DND-41 (cell line): ENCODE results near the gene WBP11.

Experiments
- ATAC-seq: fragments of 200-7000 bp; cut with Tn5 transposase; 3 replicates; pipeline ENCODE4 v1.9.1; 2021; ENCODE audit warnings: low read depth; ENCODE audit not compliant: insufficient read depth
- DNase-seq: peaks from one replicate; pipeline ENCODE4 v3.0.0-alpha.2; 2020
- H2AFZ ChIP-seq: 2 replicates; pipeline ENCODE4 v1.6.0; 2012; ENCODE audit warnings: low read depth, low read length
- H3K27ac ChIP-seq: 2 replicates; pipeline ENCODE4 v1.5.1; 2012; ENCODE audit warnings: low read length, inconsistent platforms
- H3K27me3 ChIP-seq: fragments of 200-600 bp; sonication (generic); 2 replicates; pipeline ENCODE4 v1.6.0; 2012; ENCODE audit warnings: low read length, mild to moderate bottlenecking, inconsistent platforms; ENCODE audit not compliant: insufficient read depth, poor library complexity
- H3K36me3 ChIP-seq: 2 replicates; pipeline ENCODE4 v1.5.1; 2012; ENCODE audit warnings: low read length, inconsistent platforms; ENCODE audit not compliant: insufficient read depth
- H3K4me1 ChIP-seq: 2 replicates; pipeline ENCODE4 v1.5.1; 2012; ENCODE audit warnings: mild to moderate bottlenecking, low read length; ENCODE audit not compliant: insufficient read depth
- H3K4me2 ChIP-seq: 2 replicates; pipeline ENCODE4 v1.6.0; 2012; ENCODE audit warnings: mild to moderate bottlenecking, moderate library complexity, low read length, inconsistent platforms; ENCODE audit not compliant: insufficient read depth
- H3K4me3 ChIP-seq, 2 experiments: fragments of 200-600 bp in 1 of 2; shearing (Covaris generic) in 1 of 2; 2 replicates each; pipeline ENCODE4 v1.5.1; 2012 to 2016; ENCODE audit warnings: inconsistent platforms in 2 of 2, low read length in 2 of 2, mild to moderate bottlenecking in 2 of 2, low read depth in 1 of 2, moderate library complexity in 1 of 2
- H3K79me2 ChIP-seq: 2 replicates; pipeline ENCODE4 v1.6.0; 2012; ENCODE audit warnings: low read length, inconsistent platforms; ENCODE audit not compliant: insufficient read depth
- H3K9ac ChIP-seq: 2 replicates; pipeline ENCODE4 v1.6.0; 2012; ENCODE audit warnings: low read depth, mild to moderate bottlenecking, inconsistent platforms, low read length, moderate library complexity
- H3K9me3 ChIP-seq: 2 replicates; pipeline ENCODE4 v1.5.1; 2012; ENCODE audit warnings: low read length, moderate library complexity, mild to moderate bottlenecking, inconsistent platforms; ENCODE audit not compliant: insufficient read depth, severe bottlenecking
- H4K20me1 ChIP-seq: 2 replicates; pipeline ENCODE4 v1.6.0; 2012; ENCODE audit warnings: low read length; ENCODE audit not compliant: insufficient read depth
- EZH2 ChIP-seq: IDR thresholded peaks from 3 replicates; pipeline ENCODE4 v1.6.1; 2012; ENCODE audit warnings: borderline replicate concordance, low read depth, mild to moderate bottlenecking, moderate library complexity, low read length, inconsistent platforms; ENCODE audit not compliant: severe bottlenecking
- TF ChIP-seq, protein P1 (sequence below): IDR thresholded peaks from 2 replicates; pipeline ENCODE4 v1.5.1; 2012; ENCODE audit warnings: borderline replicate concordance, low read length, moderate library complexity, mild to moderate bottlenecking; ENCODE audit not compliant: poor library complexity, severe bottlenecking; ENCODE audit errors: extremely low read depth

WBP11 gene

GRCh38 chr12:14836336-14837210 lies 33.3 kb upstream of the WBP11 start:
- Histone ChIP-seq H3K4me1 (no peaks in the 10 kb centered on the region), H3K27ac (no peak overlapping the region), H3K9ac (no peak overlapping the region), H2AFZ (no peak overlapping the region), H3K4me2 (no peak overlapping the region), H3K4me3 (no peak overlapping the region), H3K27me3 (peaks cover 4% of the 10 kb centered on the region), H3K9me3 (no peaks in the 10 kb centered on the region), H4K20me1 (no peaks in the 10 kb centered on the region), H3K36me3 (no peaks in the 10 kb centered on the region), H3K79me2 (no peaks in the 10 kb centered on the region)
- DNase-seq (no peak), ATAC-seq (no peak)
- TF ChIP-seq, protein P1, sequence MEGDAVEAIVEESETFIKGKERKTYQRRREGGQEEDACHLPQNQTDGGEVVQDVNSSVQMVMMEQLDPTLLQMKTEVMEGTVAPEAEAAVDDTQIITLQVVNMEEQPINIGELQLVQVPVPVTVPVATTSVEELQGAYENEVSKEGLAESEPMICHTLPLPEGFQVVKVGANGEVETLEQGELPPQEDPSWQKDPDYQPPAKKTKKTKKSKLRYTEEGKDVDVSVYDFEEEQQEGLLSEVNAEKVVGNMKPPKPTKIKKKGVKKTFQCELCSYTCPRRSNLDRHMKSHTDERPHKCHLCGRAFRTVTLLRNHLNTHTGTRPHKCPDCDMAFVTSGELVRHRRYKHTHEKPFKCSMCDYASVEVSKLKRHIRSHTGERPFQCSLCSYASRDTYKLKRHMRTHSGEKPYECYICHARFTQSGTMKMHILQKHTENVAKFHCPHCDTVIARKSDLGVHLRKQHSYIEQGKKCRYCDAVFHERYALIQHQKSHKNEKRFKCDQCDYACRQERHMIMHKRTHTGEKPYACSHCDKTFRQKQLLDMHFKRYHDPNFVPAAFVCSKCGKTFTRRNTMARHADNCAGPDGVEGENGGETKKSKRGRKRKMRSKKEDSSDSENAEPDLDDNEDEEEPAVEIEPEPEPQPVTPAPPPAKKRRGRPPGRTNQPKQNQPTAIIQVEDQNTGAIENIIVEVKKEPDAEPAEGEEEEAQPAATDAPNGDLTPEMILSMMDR = no peak
- no peak for TF ChIP-seq EZH2

GRCh38 chr12:14834509-14834908 lies 31.2 kb upstream of the WBP11 start:
- H3K27me3 ChIP-seq = peaks cover 4% of the 10 kb centered on the region
- TF ChIP-seq, protein P1 = no peak
- H3K4me3 ChIP-seq = no peak overlapping the region
- no peak overlapping the region for H3K4me2 ChIP-seq
- H3K79me2 ChIP-seq = no peaks in the 10 kb centered on the region
- H2AFZ ChIP-seq = no peak overlapping the region
- no peak overlapping the region for H3K9ac ChIP-seq
- H3K27ac ChIP-seq = no peak overlapping the region
- no peaks in the 10 kb centered on the region for H3K9me3 ChIP-seq
- no peak for ATAC-seq
- DNase-seq = no peak
- H4K20me1 ChIP-seq = no peaks in the 10 kb centered on the region
- no peaks in the 10 kb centered on the region for H3K36me3 ChIP-seq
- H3K4me1 ChIP-seq = no peaks in the 10 kb centered on the region

DNA sequence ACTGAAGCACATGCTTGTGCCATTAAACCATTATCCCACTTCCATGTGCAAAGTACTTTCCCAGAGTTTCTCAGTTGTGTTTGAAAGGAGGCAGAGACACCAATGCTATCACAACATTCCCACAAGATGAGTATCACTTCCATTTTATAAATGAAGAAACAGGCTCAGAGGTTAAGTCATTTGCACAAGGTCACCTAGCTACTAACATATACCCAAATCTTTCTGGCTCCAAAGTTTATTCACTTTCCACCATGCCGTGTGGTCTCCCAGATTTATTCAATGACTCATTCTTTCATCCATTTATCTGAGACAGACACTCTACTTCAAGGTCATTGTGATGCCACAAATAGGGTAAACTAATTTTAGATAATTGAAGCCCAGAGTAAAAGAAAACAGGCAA lies 30.7 kb upstream of the WBP11 start:
- H3K4me3 ChIP-seq = no peak overlapping the region
- H2AFZ ChIP-seq = no peak overlapping the region
- no peaks in the 10 kb centered on the region for H4K20me1 ChIP-seq
- H3K4me1 ChIP-seq = no peaks in the 10 kb centered on the region
- ATAC-seq (no peak), DNase-seq (no peak)
- peaks cover 4% of the 10 kb centered on the region for H3K27me3 ChIP-seq
- no peak overlapping the region for H3K27ac ChIP-seq
- no peak for TF ChIP-seq EZH2
- TF ChIP-seq, protein P1 = no peak
- H3K36me3 ChIP-seq = no peaks in the 10 kb centered on the region
- H3K9me3 ChIP-seq = no peaks in the 10 kb centered on the region
- H3K79me2 ChIP-seq = no peaks in the 10 kb centered on the region
- H3K9ac ChIP-seq = no peak overlapping the region
- no peak overlapping the region for H3K4me2 ChIP-seq
